Astrocyte (in vitro differentiated cells and primary cell): ENCODE results near the gene PDGFRB. TPM values are rescaled to one million over a fixed set of nuclear protein-coding genes. Genes with fewer than 3 reads are reported as not detected.

ENCODE experiments used
- DNase-seq: peaks from one replicate; pipeline ENCODE4 v3.0.0-alpha.2; 2010; ENCODE audit warnings: low read depth
- FAIRE-seq: peaks from 2 replicates; lab custom pipeline; 2011; peaks lifted over from hg19 to GRCh38; lab: Jason Lieb, UNC
- H2AFZ ChIP-seq: 2 replicates; pipeline ENCODE4 v1.6.0; 2012; ENCODE audit warnings: low read depth, low read length, inconsistent platforms
- H3K27ac ChIP-seq: 2 replicates; pipeline ENCODE4 v1.5.1; 2011; ENCODE audit warnings: low read depth, low read length, inconsistent platforms
- H3K27me3 ChIP-seq: 2 replicates; pipeline ENCODE4 v1.6.0; 2011; ENCODE audit warnings: low read length, inconsistent platforms; ENCODE audit not compliant: insufficient read depth
- H3K36me3 ChIP-seq: 2 replicates; pipeline ENCODE4 v1.5.1; 2011; ENCODE audit warnings: low read length, inconsistent platforms; ENCODE audit not compliant: insufficient read depth
- H3K4me1 ChIP-seq: 2 replicates; pipeline ENCODE4 v1.5.1; 2011; ENCODE audit warnings: low read length, inconsistent platforms; ENCODE audit not compliant: insufficient read depth
- H3K4me2 ChIP-seq: 2 replicates; pipeline ENCODE4 v1.6.0; 2012; ENCODE audit warnings: low read length, inconsistent platforms
- H3K4me3 ChIP-seq: 2 replicates; pipeline ENCODE4 v1.5.1; 2011; ENCODE audit warnings: low read depth, mild to moderate bottlenecking, low read length, inconsistent platforms; ENCODE audit not compliant: insufficient read depth
- H3K79me2 ChIP-seq: 2 replicates; pipeline ENCODE4 v1.6.0; 2012; ENCODE audit warnings: mild to moderate bottlenecking, low read length, inconsistent platforms; ENCODE audit not compliant: insufficient read depth
- H3K9ac ChIP-seq: 2 replicates; pipeline ENCODE4 v1.6.0; 2012; ENCODE audit warnings: mild to moderate bottlenecking, low read length, inconsistent platforms
- H3K9me3 ChIP-seq: 2 replicates; pipeline ENCODE4 v1.5.1; 2012; ENCODE audit warnings: low read depth, mild to moderate bottlenecking, low read length, inconsistent platforms; ENCODE audit not compliant: insufficient read depth
- H4K20me1 ChIP-seq: 2 replicates; pipeline ENCODE4 v1.6.0; 2012; ENCODE audit warnings: low read length, inconsistent platforms; ENCODE audit not compliant: insufficient read depth
- H3K27ac Mint-ChIP-seq: one replicate; pipeline ENCODE4 v1.8.0; 2021; ENCODE audit warnings: mild to moderate bottlenecking, mixed read lengths; ENCODE audit not compliant: unreplicated experiment
- H3K27me3 Mint-ChIP-seq: one replicate; pipeline ENCODE4 v1.8.0; 2021; ENCODE audit warnings: low read depth, mixed read lengths; ENCODE audit not compliant: unreplicated experiment
- H3K36me3 Mint-ChIP-seq: one replicate; pipeline ENCODE4 v1.8.0; 2021; ENCODE audit warnings: low read depth, mixed read lengths; ENCODE audit not compliant: unreplicated experiment
- H3K4me1 Mint-ChIP-seq: one replicate; pipeline ENCODE4 v1.8.0; 2021; ENCODE audit warnings: low read depth, mixed read lengths; ENCODE audit not compliant: unreplicated experiment
- H3K4me3 Mint-ChIP-seq: one replicate; pipeline ENCODE4 v1.8.0; 2021; ENCODE audit warnings: mild to moderate bottlenecking, moderate library complexity, mixed read lengths; ENCODE audit not compliant: unreplicated experiment
- H3K9me3 Mint-ChIP-seq: one replicate; pipeline ENCODE4 v1.8.0; 2021; ENCODE audit warnings: mild to moderate bottlenecking, mixed read lengths; ENCODE audit not compliant: unreplicated experiment
- CTCF ChIP-seq: IDR thresholded peaks from 2 replicates; pipeline ENCODE4 v1.5.1; 2011; ENCODE audit warnings: low read depth, mild to moderate bottlenecking, inconsistent platforms, low read length, moderate library complexity; ENCODE audit not compliant: insufficient read depth
- EZH2 ChIP-seq: IDR thresholded peaks from 2 replicates; pipeline ENCODE4 v1.6.1; 2012; ENCODE audit warnings: mild to moderate bottlenecking, low read length, inconsistent platforms; ENCODE audit not compliant: insufficient read depth
- total RNA-seq: library from RNA; stranded (reverse); gene quantifications from 2 replicates; pipeline ENCODE4 v1.2.1, GENCODE V29; 2021

PDGFRB gene
- total RNA-seq, 1 donor from 2014 or later = 78.8 TPM

- Histone ChIP-seq H3K27me3 (peaks cover 24% of the 10 kb centered on the region), H3K36me3 (no peaks in the 10 kb centered on the region), H3K4me2 (no peak overlapping the region), H3K9ac (no peak overlapping the region), H3K9me3 (no peaks in the 10 kb centered on the region), H2AFZ (no peak overlapping the region), H4K20me1 (no peaks in the 10 kb centered on the region), H3K79me2 (no peaks in the 10 kb centered on the region), H3K4me3 (no peak overlapping the region), H3K27ac (no peak overlapping the region), H3K4me1 (peaks cover 6% of the 10 kb centered on the region)
- Mint-ChIP-seq H3K9me3 (peaks cover 3% of the 10 kb centered on the region), H3K4me1 (peaks cover 3% of the 10 kb centered on the region), H3K4me3 (no peak overlapping the region), H3K36me3 (peaks cover 3% of the 10 kb centered on the region), H3K27ac (no peak overlapping the region), H3K27me3 (peaks cover 69% of the 10 kb centered on the region)
- DNase-seq (no peak), FAIRE-seq (no peak)
- TF ChIP-seq CTCF (no peak), EZH2 (no peak)
These were observed 16.9 kb upstream of the PDGFRB start for GRCh38 chr5:150172556-150172955.

GRCh38 chr5:150172145-150172544 lies 16.5 kb upstream of the PDGFRB start:
- no peaks in the 10 kb centered on the region for H3K79me2 ChIP-seq
- H3K9me3 ChIP-seq = no peaks in the 10 kb centered on the region
- no peak overlapping the region for H3K9ac ChIP-seq
- H3K27me3 Mint-ChIP-seq = peaks cover 71% of the 10 kb centered on the region
- DNase-seq (peak; percentile 39), FAIRE-seq (no peak)
- no peak overlapping the region for H2AFZ ChIP-seq
- H4K20me1 ChIP-seq = no peaks in the 10 kb centered on the region
- H3K4me1 ChIP-seq = peaks cover 6% of the 10 kb centered on the region
- no peak overlapping the region for H3K4me3 Mint-ChIP-seq
- TF ChIP-seq EZH2 = no peak
- no peak for TF ChIP-seq CTCF
- H3K36me3 Mint-ChIP-seq = peaks cover 3% of the 10 kb centered on the region
- H3K4me2 ChIP-seq = no peak overlapping the region
- no peak overlapping the region for H3K4me3 ChIP-seq
- H3K27me3 ChIP-seq = peaks cover 27% of the 10 kb centered on the region
- H3K36me3 ChIP-seq = no peaks in the 10 kb centered on the region
- peaks cover 3% of the 10 kb centered on the region for H3K4me1 Mint-ChIP-seq
- H3K27ac Mint-ChIP-seq = no peak overlapping the region
- H3K9me3 Mint-ChIP-seq = peaks cover 3% of the 10 kb centered on the region
- H3K27ac ChIP-seq = no peak overlapping the region

- FAIRE-seq (no peak), DNase-seq (no peak)
- H3K27me3 ChIP-seq = peaks cover 27% of the 10 kb centered on the region
- H3K36me3 Mint-ChIP-seq = peaks cover 3% of the 10 kb centered on the region
- H3K4me3 ChIP-seq = no peak overlapping the region
- H3K4me1 ChIP-seq = no peaks in the 10 kb centered on the region
- H3K4me3 Mint-ChIP-seq = no peak overlapping the region
- H3K79me2 ChIP-seq = no peaks in the 10 kb centered on the region
- H3K27ac ChIP-seq = no peak overlapping the region
- no peaks in the 10 kb centered on the region for H3K36me3 ChIP-seq
- no peak for TF ChIP-seq CTCF
- TF ChIP-seq EZH2 = no peak
- H3K9me3 Mint-ChIP-seq = peaks cover 3% of the 10 kb centered on the region
- H3K27ac Mint-ChIP-seq = peak overlapping the region; percentile 54
- H3K27me3 Mint-ChIP-seq = peaks cover 74% of the 10 kb centered on the region
- H3K9ac ChIP-seq = no peak overlapping the region
- H2AFZ ChIP-seq = no peak overlapping the region
- H3K4me2 ChIP-seq = no peak overlapping the region
- H3K9me3 ChIP-seq = no peaks in the 10 kb centered on the region
- H3K4me1 Mint-ChIP-seq = peaks cover 11% of the 10 kb centered on the region
- no peaks in the 10 kb centered on the region for H4K20me1 ChIP-seq
These were observed 13.2 kb upstream of the PDGFRB start for GRCh38 chr5:150168864-150169263.
